GM19025 (cell line): ENCODE measurements around the gene SLC22A2.

Experiments
- ATAC-seq: cut with Tn5 transposase; IDR thresholded peaks from one replicate; pipeline ENCODE4 v1.9.1; 2021; ENCODE audit warnings: mild to moderate bottlenecking, low read depth, moderate library complexity; ENCODE audit not compliant: unreplicated experiment

SLC22A2 gene

GRCh38 chr6:160274871-160275510 is 16.4 kb upstream of the SLC22A2 start:
- no peak for ATAC-seq

DNA sequence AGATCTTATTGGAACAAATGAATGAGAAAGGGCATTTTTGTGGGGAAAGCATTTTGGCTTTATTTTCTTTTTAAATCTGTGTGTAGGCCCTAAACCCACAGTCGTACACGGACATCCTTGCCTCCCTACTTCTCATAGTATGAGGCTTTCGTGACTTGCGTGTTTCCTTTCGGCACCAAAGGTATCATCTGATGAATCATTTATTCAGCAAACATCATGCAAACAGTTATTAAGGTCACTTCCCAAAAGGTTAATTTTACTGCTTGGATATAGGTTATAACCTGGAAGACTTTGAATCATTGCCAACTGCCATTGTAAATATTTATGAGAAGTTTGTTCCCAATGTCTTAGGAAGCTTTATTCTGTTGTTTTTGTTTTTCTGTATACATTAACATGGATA is 15.1 kb upstream of the SLC22A2 start:
- no peak for ATAC-seq

- ATAC-seq = no peak
Observed at GRCh38 chr6:160273196-160273595, 14.6 kb upstream of the SLC22A2 start.

- ATAC-seq = no peak
Observed at GRCh38 chr6:160272707-160273106, 14.1 kb upstream of the SLC22A2 start.

GRCh38 chr6:160270347-160270746 is 11.7 kb upstream of the SLC22A2 start:
- no peak for ATAC-seq

DNA sequence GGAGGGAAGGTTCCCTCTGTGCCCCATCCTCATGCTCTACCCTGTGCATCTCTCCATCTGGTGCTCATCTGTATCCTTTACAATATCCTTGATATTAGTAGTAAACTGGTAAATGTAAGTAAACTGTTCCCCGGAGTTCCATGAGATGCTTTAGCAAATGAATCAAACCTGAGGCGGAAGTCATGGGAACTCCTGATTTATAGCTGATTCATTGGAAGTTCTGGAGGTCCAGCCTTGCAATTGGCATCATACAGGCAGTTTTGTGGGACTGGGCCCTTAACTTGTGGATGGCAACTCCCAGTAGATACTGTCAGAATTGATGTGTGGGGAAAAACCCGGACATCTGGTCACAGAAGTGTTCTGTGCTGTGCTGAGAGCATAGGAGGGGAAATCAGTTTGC is 11.2 kb upstream of the SLC22A2 start:
- ATAC-seq = no peak

GRCh38 chr6:160269023-160269521 is 10.5 kb upstream of the SLC22A2 start:
- ATAC-seq = no peak

DNA sequence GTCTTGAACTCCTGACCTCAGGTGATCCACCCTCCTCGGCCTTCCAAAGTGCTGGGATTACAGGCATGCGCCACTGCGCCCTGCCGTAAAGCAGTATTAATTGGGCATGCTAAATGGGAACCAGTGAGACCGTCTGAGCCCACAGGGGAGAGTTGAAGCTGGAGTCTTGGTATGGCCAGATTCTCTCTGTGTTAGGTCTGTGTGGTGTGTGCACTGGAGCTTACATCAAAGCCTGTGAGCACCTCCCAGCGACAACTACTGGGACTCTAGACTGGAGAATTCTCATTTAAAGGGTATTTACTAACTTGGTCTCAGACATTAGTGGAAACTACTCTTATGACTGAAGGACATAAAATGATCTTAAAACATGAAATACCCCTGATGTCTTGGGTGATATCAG is 8.5 kb upstream of the SLC22A2 start:
- ATAC-seq = no peak

DNA sequence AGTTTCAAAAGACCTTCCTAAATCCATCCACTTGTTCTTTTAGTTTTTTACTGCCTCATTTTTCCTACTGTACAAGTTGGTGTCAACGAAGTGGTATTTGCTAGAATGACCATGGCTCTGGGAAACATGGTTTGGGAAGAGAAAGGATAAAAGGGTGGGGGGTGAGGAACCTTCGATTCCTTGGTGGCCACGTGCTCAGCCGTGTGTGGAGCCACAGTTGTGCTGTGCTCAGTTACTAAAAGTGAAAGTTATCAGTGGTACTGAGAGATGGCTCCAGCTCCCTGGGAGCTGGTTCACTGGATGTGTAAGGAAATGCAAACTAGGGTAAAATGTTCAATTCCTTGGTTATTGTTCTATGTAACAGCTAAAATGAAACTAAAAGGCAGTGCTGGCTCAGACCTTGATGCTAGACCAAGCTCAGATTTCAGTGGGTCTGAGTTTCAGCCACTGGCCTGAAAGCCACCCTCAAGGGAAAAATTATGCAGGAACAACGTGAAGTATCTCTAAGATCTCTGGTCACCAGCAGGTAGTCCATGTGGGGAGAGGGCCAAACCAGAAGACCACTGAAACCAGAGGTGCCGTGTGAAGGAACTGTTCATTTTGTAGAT is 7.4 kb upstream of the SLC22A2 start:
- peak; percentile 68 for ATAC-seq

DNA sequence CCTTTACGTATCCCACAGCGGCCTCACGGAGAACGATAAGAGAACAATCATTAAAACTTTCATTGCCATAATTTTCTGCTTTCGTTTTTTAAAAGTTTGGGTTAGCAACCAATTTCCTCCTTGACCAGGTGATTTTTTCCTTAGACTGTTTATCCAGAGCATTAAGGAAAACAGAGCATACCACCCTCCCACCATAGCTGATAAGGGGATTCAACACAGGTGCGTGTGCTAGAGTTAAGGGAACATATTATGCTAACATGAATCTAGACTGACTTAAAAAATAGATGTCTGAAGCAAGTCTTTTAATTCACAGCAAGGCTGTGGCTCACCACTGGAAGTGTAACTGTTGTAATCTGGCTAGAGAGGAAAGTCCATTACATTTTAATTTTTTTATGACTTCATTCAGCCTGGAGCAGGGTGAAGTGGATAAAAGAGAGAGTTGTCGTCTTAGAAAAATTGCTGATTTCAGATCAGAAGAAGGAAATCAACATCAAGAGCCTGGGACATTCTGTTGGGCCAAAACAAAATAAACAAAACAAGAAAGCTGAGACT is 5.5 kb upstream of the SLC22A2 start:
- no peak for ATAC-seq

DNA sequence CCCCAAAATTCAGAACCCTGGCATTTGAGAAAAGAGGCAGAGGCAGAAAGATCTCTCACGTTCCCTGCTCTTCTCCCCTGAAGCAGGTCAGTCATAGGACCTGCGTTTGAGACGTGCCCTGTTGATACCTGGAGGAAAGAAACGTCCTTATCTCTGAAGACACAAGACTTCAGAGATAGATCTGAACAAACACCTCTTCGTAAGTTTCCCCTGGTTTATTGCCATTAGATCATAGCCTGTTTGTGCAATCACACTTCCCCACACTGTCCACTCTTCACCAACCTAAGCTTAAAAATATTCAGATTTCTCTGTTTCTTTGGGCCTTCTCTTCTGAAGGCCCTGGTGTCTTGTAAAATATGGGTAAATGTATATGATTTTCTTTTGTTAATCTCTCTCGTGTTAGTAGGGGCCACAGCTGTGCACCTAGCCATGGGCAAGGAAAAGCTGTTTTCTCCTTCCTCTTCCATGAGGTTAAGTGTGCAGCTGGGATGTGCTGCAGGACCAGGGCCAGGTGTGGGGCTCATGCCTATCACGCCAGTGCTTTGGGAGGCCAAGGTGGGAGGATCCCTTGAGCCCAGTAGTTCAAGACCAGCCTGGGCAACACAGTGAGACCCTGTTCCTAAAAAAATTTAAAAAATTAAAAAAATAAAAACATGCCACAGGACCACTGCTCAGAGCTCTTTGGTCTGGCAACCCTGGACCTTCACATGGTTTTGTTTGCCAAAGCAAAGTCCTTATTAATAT is 4.7 kb upstream of the SLC22A2 start:
- no peak for ATAC-seq

- no peak for ATAC-seq
Observed at GRCh38 chr6:160261991-160262680, 3.5 kb upstream of the SLC22A2 start.

DNA sequence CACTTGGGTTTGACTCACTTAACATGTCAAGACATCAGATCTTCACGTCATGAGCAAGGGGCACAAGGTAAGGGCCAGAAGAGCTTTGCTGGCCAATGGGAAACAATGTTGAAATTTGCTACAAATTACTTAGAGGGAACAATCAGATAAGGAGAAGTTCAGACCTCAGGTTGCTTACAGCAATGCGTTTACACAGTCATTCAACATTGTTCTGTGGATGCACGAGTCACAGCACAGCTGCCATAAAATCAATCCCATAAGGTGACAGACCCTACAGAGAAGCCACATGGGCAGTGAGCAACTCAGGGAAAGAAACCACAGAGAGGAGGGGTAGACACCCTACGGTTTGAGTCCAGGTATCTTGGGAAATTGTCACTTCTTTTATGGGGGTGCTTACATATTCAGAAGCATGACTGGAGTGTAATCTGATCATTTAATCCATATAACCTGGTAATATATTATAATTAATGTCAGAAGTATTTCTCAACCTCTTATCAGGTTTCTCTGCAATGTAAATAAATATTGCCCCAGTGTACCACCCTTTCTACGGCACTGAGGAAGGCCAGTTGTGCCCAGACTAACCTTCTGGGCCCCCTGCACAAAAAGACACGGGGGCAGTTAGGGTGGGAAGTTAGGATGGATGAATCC is 2.3 kb upstream of the SLC22A2 start:
- no peak for ATAC-seq

DNA sequence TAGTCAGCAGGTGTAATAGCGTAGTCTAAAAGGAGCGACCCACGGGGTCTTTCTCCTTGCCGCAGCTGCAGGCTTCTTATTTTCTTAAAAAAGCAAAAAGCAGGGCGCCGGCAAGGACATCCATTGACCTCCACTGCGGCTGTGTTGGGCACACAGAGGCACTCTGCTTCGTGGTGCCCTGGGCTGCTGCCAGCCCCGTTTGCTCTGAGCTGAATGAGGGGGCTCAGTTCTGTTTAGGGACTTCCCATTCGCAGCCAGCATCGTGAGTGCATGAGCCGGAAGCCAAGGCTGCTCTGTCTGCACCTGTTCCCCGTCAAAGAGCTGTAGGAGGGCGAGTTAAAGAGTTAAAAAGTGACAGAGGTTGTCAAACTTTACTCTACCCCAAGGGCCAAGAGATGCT is 1.7 kb upstream of the SLC22A2 start:
- peak; percentile 76 for ATAC-seq

GRCh38 chr6:160259598-160259997 is 977 bp upstream of the SLC22A2 start:
- ATAC-seq = no peak

GRCh38 chr6:160259143-160259425 is 463 bp upstream of the SLC22A2 start:
- ATAC-seq = no peak

DNA sequence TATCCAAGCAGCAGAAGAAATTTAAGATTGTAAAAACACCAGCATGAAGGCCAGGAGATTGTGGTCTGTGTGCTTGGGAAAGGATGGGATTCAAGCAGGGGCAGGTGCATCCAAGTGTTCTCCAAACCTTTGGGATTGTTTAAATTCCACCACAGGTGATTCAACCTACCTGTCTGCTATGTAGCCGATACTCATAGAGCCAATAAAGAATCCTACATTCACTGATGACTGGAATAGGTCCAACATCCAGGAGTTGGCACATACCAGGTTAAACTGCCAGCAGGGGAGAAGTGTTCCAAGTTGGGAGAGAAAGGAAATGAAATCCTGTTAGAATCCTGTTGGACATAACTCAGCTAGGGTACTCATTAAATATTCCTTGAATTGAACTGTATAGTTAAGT is 2.2 kb downstream of the SLC22A2 start:
- ATAC-seq = no peak

- ATAC-seq = no peak
Observed at GRCh38 chr6:160254467-160255312, 3.9 kb downstream of the SLC22A2 start.

DNA sequence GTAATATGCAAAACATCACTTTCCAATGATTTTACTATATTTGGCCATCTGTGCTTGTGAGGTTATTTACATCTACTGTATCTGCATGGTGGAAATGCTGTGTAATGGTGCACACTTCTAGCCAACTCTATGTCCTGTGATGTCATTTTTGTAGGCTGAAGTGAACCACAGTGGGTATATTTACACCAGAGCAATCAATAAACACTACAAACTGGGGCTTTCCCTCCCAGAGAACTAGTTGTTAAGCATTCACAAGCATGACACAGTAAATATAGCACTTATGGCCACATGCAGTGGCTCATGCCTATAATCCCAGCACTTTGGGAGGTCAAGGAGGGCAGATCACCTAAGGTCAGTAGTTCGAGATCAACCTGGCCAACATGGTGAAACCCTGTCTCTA is 4.9 kb downstream of the SLC22A2 start:
- peak; percentile 43 for ATAC-seq

GRCh38 chr6:160253292-160253691 is 5.3 kb downstream of the SLC22A2 start:
- no peak for ATAC-seq
